Stimulated activated CD4-positive, alpha-beta T cell treated with anti-CD3 and anti-CD28 coated beads, TNF-alpha, amount 100 ng/mL, for 1 hour (primary cell): ENCODE measurements around the gene LIN28B.
"Not testable (repeated sequence)": the region's sequence is repeated elsewhere in the genome, so short reads cannot be mapped to it uniquely, and the experiment has no call there.

ENCODE experiments used
- DNase-seq, 3 donors: peaks; one replicate each; pipeline ENCODE4 v3.0.0-alpha.2; 2020; ENCODE audit warnings: low read depth in 3 of 3, low spot score in 1 of 3

The LIN28B gene, protein sequence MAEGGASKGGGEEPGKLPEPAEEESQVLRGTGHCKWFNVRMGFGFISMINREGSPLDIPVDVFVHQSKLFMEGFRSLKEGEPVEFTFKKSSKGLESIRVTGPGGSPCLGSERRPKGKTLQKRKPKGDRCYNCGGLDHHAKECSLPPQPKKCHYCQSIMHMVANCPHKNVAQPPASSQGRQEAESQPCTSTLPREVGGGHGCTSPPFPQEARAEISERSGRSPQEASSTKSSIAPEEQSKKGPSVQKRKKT

DNA sequence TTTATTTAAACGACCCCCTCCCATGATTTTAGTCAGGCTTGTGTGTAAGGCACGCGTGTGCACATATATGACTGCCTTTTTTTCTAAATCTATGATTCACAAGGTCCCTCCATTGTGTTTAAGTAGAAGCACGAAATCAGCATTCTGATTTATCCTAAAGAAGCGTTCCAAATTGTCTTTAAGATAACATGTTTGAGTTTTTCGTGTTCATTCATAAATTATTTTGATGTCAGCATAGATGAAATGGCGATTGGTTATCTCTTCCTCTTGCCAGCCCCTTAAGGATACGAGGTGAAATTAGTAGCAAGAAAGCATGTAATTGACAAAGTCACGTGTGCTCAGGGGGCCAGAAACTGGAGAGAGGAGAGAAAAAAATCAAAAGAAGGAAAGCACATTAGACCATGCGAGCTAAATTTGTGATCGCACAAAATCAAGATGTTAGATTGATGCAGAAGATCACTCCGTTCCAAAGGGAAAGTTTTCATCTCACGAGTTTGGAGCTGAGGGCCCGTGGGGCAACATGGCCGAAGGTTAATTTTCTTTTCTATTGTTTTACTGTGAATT is at the start of gene LIN28B:
Gene LIN28B, plus strand, starts transcription at position 377 of the 564 bp plus-strand sequence. Its CDS starts 144 bp downstream, at position 521.
- DNase-seq, result no peak

DNA sequence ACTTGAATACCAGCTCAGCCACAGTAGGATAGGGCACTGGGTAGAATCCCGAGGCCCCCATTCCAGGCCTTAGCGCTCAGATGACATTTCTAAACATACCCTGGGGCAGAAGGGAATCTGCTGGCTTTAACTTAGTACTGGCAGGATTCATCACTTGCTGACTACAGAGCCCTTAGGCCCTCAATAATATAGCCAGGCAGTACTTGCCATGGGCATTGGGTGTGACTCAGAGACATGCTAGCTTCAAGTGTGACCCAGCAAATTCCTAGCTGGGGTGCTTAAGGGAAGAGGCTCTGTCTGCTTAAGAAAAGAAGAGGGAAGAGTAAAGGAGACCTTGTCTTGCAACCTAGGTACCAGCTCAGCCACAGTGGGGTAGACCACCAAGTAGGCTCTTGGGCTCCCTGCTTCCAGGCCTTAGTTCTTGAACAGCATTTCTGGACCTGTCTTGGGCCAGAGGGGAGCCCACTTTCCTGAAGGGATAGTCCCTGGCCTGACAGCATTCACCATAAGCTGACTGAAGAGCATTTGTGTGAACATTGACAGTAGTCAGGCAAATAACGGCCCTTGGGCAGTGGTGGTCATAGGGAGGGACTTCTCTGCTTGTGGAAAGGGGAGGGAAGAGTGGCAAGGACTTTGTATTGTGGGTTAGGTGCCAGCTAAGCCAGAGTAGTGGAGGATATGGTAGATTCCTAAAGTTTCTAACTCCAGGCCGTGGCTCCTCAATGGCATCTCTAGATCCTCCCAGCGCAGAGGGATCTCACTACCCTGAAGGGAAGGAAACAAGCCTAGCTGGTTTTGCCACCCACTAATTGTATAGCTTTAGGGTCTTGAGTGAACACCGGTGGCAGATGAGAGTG is 48.6 kb upstream of the LIN28B start:
- no peak for DNase-seq

DNA sequence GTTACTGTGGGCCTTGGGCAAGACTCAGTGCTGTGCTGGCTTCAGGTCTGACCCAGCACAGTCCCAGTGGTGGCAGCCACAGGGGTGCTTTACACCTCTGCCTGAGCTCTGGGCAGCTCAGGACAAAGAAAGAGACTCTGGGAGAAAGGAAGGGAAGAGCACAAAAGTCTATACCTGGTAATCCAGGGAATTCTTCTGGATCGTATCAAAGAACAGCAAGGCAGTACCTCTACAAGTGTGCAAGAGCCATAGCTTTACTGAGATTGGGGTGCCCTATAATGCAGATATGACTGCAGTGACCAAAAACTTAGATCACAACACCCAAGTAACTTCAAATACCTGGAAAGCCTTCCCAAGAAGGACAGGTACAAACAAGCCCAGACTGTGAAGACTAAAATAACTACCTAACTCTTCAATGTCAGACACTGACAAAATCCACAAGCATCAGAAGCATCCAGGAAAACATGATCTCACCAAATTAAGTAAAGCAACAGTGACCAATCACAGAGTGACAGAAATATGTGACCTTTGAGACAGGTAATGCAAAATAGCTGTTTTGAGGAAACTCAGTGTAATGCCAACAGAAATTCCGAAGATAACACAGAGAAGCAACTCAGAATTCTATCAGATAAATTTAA is 47.9 kb upstream of the LIN28B start:
- DNase-seq, result no peak

DNA sequence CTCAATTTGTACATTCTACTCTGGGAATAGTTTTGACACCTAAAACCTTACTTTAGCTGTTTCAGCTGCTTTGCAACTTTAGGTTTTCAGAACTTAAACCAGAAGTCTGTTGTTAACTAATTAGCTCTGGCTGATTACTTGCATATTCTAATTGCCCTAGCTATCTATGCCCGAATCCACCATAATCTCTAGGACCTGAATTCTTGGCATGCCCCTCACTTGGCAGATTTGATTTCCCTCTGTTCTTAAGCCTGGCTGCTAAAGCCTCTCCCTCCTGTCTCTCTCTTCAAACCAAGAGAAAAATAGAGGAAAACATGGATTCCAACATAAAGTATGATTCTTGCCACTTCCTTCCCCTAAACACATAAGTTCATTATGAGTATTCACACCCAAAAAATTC is 35.0 kb upstream of the LIN28B start:
- DNase-seq, result no peak

DNA sequence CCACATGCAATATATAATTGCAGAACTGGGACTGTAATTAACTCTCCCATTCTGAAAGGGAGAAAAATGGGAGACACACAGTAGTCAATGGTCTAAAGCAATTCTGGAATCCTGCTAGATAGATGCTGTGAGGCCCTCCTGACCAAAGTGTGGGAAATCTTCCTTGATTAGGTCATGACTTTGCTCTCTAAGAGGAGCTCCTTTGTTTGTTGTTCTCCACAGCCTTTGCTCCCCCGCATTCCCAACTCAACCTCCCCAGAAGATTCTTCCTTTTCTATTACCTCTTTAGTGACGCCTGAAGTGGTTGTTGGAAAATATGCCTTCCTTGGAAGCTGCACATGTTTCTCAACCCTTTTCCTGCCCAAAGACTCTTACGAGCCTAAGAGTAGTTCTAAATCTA is 28.8 kb upstream of the LIN28B start:
- DNase-seq, result no peak

DNA sequence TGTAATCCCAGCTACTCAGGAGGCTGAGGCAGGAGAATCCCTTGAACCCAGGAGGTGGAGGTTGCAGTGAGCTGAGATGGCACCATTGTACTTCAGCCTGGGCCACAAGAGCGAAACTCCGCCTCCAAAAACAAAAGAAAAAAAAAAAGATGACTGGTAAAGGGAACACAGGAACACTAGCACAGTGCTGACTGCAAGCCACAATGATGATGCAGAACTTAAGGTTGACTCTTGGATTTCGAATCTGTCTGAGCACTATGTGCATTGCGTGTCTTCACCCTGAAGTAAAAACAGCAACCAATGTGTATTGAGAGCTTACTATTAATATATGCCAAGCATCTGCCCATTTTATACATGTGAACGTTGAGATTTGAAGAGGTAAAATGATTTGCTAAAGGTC is 27.6 kb upstream of the LIN28B start:
- DNase-seq, result no peak

DNA sequence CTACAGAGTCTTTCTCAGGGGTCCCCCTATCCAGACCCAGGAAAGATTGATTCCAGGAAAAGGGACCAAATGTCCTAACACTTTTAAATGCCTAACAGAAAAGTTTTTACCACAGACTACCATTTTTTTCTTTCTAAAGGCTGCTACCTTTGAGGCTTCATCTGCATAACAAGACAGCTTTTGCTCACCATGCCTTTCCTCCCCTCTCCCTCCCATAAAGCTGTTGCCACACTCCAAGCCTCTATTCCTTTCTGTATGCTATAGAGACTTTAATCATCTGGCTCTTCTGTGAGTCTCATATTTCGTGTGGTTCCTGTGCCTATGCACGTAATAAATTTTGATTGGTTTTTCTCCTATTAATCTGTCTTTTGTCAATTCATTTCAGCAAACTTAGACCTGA is 26.0 kb upstream of the LIN28B start:
- no peak for DNase-seq

DNA sequence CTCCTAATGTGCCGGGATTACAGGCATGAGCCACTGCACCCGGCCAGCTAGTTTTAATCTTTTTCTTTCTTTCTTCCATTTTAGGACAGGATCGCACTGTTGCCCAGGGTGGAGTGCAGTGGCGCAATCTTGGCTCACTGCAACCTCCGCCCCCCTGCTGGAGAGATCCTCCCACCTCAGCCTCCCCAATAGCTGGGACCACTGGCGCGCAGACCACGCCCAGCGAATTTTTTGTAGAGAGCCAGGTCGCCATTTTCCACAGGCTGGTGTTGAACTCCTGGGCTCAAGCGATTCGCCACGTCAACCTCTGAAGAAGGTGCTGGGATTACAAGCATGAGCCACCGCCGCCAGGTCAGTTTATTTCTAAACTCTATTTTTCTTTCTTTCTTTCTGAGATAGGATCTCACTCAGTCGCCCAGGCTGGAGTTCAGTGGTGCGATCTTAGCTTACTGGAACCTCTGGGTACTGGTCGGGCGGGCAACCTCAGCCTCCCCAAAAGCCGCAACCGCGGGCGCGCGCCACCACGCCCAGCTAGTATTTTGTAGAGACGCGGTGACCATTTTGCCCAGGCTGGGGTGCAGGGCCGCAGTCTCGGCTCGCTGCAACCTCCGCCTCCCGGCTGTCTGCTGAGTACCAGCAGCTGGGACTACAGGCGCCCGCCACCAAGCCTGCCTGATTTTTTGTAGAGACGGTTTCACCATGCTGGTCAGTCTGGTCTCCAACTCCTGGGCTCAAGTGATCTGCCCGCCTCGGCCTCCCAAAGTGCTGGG is 20.0 kb upstream of the LIN28B start:
- no peak for DNase-seq

DNA sequence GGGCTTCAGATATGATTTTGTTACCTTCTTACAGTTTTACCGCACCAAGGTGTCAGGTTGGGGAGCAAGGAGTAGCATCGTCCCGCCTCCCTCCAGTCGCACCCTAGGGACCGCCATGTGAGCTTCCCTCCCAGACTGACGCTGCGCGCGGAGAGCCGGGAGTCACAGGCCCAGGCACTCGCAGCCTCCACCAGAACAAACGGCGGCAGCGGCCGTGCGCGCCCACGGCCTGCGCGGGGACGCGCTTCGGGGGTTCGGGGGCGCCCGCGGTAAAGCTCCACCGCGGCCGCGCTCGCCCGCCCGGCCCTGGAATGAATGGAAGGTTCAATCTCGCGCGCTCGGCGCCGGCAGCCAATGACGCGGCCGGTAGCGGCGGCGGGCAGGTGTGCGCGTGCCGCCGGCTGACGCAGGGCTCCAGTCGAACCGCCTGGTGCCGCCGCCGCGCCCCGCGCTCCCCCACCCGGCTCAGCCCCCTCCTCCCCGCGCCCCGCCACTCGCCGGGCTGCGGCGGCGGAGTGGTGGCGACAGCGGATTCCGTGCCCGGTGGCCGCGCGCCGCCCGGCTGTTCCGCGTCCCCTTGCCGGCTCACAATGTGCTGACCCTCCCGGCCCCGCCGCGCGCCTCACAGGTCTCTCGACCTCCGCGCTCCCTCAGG is 16.5 kb upstream of the LIN28B start:
- DNase-seq, result no peak

DNA sequence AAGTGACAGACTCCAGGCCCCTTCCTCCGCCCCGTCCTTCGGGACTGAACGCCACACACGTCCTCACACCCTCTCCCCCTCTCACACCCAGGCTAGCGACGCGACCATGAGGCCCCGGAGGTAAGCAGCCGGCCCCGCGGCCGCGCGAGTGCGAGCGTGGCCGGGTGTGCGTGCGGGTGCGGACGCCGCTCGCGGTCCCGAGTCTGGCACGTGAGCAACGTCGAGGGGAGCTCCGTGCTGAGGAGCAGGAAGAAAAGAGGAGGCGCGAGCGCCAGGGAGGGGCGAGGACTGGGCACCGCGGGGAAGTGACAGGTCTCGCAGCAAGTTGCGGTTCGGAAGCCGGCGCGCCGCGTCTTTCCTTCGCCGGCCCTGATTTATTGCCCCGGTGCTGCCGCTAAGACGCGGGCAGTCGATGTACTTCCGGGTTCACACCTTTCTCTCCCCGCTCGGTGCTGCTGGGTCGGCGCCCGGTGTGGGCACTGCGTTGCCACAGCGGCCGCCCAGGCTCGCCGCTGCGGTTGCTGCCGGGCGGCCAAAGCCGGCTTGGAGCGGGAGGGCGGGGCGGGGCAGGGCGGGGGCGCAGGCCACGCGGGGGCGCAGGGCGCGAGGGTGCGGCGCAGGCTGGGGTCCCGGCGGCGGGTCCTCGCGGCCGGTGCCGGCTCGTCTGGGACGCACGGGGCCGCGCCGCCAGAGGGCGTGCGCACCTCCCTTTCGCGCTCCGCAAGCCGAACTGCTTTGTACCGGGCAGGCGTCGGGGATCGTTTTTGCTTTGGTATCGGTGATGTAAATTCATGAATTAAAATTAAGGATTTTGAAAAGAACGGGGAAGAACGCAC is 15.8 kb upstream of the LIN28B start:
- peak in 1 of 3 donors; percentile 20 for DNase-seq

DNA sequence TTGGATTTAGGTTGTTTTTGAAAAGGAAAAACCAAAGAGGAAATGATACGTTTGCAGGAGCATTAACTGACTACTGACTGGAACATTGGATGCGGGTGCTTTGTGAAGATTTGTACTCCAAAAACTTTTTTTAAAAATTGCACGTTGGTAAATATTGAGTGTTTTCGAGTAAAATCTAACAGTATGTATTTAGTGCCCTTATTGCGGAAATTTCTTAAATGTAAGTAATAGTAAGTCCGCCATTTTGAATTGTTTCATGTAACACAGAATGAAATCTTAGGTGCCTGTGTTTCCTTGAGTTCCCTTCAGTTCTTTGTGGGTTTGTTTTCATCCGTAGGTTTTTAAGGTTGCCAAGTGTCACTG is 15.2 kb upstream of the LIN28B start:
- no peak for DNase-seq

DNA sequence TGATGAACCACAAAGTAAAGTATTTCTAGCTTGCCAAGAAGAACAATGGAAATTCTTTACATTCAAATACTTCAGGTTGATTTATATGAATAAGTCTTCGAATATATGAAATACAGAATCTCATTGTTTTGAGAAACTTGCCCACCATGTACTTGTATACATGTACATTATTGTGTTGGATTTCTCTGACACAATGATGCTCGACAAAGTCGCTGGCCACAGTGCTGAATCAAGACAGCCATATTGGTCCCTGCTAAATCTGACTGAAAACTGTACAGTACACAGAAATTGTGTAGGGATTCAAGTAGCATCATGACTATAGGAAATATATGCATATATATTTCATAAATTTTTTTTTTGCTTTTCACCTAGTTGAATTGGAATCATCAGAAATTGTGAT is 13.1 kb upstream of the LIN28B start:
- DNase-seq, result no peak

DNA sequence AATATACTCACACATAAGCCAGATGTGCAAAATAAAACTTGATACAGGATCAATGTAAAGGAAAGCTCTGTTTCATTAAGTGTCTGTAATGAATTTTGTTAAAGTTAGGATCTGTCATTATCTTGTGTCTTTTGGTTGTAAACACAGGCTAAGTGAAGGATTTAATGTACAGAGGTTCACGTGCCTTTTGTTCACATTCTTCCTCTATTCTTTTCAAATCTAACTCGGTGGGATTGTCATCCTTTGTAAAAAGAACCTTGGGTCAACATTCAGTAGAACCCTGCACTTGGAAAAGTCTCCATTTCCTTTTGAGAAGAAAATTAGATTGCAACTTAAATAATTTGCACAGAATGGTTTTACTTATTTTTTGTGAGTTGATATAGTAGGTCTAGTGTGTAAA is 7.7 kb upstream of the LIN28B start:
- no peak for DNase-seq

DNA sequence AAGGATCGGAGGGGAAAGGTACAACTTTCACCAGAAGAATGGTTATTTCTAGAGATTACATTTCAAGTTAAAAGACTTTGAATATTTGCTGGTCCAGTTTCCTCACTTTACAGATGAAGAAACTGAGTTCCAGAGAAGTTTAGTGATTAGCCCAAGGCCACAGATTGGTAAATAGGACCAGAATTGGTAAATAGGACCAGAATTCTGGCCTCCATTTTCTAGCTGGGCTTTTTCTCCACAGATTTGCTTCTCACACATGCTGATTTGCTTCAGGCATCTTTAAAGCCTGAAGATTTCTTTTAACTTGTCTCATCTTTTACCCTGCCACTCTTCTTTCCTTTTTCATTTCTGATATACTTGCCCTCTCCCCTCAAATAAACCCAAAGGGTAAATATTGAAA is 5.2 kb upstream of the LIN28B start:
- DNase-seq, result no peak

DNA sequence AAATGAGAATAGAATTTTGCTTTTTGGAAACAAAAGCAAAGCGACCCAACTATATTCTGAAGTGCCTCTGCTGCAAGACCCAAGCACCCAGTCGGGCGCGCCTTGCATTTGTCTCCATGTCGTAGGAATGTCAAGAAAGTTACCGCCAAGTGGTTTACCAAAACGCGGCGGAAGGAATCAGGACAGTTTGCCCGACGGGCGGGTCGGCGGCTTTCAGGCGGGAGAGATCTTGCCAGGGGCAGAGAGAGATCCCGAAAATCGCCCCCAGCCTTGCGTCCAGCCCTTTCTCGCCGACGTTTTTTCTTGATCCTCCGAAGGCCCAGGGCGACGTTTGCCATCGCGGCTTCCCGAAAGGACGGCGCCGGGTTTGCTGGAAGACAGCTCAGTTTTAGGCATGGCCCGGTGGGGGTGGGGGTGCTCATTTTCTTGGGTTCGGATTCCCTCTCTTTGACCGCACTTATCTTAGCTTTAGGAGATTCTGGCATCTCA is 4.0 kb upstream of the LIN28B start:
- DNase-seq, result no peak

DNA sequence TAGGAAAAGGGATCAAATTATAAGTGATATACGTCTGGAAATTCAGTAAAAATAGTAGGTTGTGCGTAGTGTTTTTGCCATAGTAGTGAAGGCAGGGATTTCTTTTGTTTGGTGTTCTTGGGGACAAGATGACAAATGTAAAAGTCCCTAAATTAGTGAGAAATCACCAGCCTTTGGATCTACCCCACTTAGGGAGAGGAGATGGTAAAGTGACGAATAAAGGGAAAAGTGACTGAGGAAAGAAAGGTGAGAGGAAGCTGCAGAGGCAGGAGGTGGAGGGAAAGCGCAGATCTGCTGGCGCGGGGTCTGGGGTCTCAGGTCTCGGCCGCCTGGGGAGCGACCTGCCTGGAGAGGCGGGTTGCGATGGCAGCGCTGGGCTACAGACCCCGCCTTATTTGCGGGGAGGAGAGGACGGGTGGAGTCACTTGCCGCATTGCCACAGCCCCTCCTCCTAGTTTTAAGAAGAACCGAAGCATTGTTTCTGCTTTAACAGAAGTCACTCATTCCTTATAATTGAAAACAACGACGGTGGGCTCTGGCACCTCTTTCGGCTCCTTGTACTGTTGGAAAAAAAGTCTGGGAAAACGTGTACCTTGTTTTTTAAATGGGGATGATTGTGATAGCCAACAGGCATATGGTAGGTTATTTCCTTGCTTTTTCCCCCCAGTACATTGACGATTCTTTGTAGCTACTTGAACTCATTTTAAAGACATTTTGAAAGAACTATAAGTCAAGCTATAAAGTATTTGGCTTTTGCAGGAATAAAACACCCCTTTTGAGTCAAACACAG is 3.3 kb upstream of the LIN28B start:
- DNase-seq, result not testable (repeated sequence)

DNA sequence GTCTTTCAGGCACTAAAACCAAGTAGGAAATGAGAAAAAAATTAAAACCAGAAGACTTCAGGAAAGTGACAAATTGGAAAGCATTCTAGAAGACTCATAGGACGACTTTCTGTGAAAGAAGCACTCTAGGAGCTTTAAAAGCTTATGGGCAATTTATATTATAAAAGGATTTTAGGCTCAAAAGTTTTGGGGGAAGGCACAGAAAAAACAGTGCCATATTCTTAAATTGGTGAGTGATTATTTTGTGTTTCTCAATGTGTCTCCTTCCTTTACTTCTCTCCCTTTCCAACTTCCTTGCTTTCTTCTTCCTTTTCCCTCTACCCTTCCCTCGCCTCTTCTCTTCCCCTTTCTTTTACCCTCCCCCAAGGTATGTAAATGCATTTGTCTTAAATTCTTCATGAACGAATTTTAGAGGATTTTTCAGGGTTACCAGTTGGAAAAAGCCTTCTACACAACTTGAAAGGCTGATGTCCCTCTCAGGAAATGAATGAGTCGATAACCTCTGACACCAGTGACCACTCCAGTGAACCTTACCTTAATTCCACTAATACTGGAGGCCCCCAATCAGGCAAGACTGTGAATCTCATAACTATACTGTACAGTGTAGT is 2.6 kb upstream of the LIN28B start:
- no peak for DNase-seq

DNA sequence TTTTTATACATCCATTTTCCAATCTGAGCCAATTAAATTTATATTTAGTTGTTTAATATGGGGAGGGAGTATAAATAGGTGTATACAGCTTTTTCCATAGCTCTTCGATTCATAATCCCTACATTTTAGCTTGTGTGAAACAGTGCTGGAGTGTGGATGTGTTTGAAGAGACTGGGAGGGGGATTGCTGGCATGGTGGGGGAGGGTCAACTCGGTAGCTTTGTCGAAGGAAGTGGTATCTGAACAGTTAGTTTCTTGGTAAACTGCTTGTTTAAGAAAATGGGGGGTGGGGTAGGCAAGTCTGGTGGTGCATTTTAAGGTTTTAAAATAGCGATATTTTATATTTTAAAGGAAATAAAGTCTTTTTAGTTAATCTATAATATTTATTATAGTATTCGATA is 1.4 kb upstream of the LIN28B start:
- no peak for DNase-seq
